SH-SY5Y (cell line): Measurements from ENCODE around the gene CERS1.

Experiments used
- GATA2 ChIP-seq: IDR thresholded peaks from 2 replicates; pipeline ENCODE4 v1.6.1; 2011; ENCODE audit warnings: mild to moderate bottlenecking, low read depth, low read length
- GATA3 ChIP-seq: IDR thresholded peaks from 2 replicates; pipeline ENCODE4 v1.6.1; 2011; ENCODE audit warnings: low read depth, mild to moderate bottlenecking, low read length, moderate library complexity

- TF ChIP-seq GATA2 (no peak), GATA3 (no peak)
These were observed 35.6 kb upstream of the CERS1 start for GRCh38 chr19:18931316-18932162.
